ENCODE results near the gene AOC2. TPM values are rescaled to one million over a fixed set of nuclear protein-coding genes. Genes with fewer than 3 reads are reported as not detected.

Gene AOC2
- total RNA-seq, 1 donor: 0.72 TPM

DNA sequence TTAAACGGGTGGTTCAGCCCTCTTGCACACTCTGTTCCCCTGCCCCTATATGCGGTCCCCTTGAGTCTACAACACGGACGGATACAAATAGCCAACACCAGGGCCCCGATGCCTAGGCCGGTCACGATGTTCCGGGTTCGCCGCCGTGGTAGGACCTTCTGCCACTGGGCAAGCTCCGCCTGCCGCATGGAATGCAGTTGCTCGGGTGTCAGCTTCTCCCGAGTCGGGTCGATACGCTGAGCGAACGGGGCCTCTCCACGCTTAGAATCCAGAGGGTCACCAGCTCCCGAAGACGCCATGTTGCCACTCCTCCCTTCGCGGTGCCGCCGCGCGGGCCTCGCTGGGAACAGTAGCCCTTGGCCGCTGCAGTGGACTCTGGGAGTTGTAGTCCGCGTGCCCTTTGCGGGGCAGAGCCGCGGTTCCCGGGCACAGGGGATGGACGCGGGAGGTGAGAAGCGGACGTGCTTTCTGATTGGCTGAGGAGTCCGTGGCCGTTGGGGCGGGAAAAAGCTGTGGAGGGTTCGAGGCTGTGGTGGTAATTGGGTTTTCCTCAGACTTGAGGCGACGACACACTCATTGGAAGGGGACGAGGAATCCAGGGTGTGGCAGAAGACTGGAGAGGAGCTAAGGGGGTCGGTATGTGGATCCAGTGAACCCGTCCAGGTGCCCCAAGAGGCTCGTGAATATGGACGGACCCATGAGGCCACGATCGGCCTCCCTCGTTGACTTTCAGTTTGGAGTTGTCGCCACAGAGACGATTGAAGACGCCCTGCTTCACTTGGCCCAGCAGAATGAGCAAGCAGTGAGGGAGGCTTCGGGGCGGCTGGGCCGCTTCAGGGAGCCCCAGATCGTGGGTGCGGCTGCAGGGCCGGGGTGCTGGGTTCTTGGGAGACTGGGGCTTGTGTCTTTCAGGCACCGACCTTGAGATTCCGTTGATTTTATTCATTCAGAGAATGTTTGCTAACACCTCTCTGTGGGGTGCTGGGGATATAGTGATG, 45.7 kb upstream of the AOC2 start, which contains the start of the genes CNTD1 and COA3:
TSS of gene CNTD1 (plus strand) at position 479 of the 998 bp plus-strand sequence. CDS start at position 686, 207 bp downstream.
TSS of gene COA3 (minus strand) at position 322 of the 998 bp plus-strand sequence. CDS start at position 299, 23 bp downstream.
- TF ChIP-seq CTCF (IDR thresholded peaks at IDR 0.05; ENCODE audit: insufficient read depth, low read length): no peak
- DNase-seq (ENCODE audit: low read depth): peak; percentile 80
- H3K4me3 ChIP-seq (ENCODE audit: low read depth, low read length): peak within 1 kb of the TSS; percentile 97

- H3K4me3 ChIP-seq (ENCODE audit: low read depth, low read length): no peak overlapping the region
- TF ChIP-seq CTCF (IDR thresholded peaks at IDR 0.05; ENCODE audit: insufficient read depth, low read length): no peak
- DNase-seq (ENCODE audit: low read depth): peak; percentile 37
These were observed 41.1 kb upstream of the AOC2 start for GRCh38 chr17:42803074-42803883.

DNA sequence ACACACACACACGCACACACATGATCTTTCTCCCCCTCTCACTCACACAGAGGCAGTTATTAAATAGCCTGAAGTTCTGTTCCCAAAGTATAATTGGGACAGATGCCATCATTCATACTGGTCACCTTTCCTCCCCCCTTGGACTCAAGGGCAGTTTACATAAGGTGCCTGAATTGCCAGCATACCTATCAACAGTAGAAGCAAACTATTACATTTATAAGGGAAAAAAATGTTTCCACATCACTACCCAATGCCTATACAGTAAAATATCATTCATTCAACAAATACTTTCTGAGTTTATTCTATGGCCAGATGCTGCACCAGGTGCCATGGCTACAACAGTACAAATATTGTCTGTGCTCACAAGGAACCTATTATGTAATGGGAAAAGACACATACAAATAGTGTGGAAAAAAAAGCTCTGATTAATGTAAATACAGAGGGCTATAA, 39.4 kb upstream of the AOC2 start:
- no peak for TF ChIP-seq CTCF (IDR thresholded peaks at IDR 0.05; ENCODE audit: insufficient read depth, low read length)
- no peak for DNase-seq (ENCODE audit: low read depth)
- no peak overlapping the region for H3K4me3 ChIP-seq (ENCODE audit: low read depth, low read length)

- no peak overlapping the region for H3K4me3 ChIP-seq (ENCODE audit: low read depth, low read length)
- no peak for DNase-seq (ENCODE audit: low read depth)
- TF ChIP-seq CTCF (IDR thresholded peaks at IDR 0.05; ENCODE audit: insufficient read depth, low read length): no peak
These were observed 38.1 kb upstream of the AOC2 start for GRCh38 chr17:42806249-42806648.

- peak; percentile 85 for DNase-seq (ENCODE audit: low read depth)
- TF ChIP-seq CTCF (IDR thresholded peaks at IDR 0.05; ENCODE audit: insufficient read depth, low read length): no peak
- no peak overlapping the region for H3K4me3 ChIP-seq (ENCODE audit: low read depth, low read length)
These were observed 35.1 kb upstream of the AOC2 start for GRCh38 chr17:42809250-42809649.

- H3K4me3 ChIP-seq (ENCODE audit: low read depth, low read length): no peak overlapping the region
These were observed 29.6 kb upstream of the AOC2 start for GRCh38 chr17:42814633-42815399.

More at GRCh38 chr17:42814633-42815399, 29.6 kb upstream of the AOC2 start:
- DNase-seq (ENCODE audit: low read depth): peak; percentile 82
- TF ChIP-seq CTCF (IDR thresholded peaks at IDR 0.05; ENCODE audit: insufficient read depth, low read length): no peak

Measured in fibroblast of the aortic adventitia (primary cell).